Measurements from ENCODE around the gene CORO1C.
"Not testable (repeated sequence)": the region's sequence is repeated elsewhere in the genome, so short reads cannot be mapped to it uniquely, and the experiment has no call there.

Gene CORO1C

GRCh38 chr12:108731105-108731865 lies at the start of gene CORO1C:
CORO1C (minus strand) TSS chr12:108731518; CDS start chr12:108701318, 30,200 bp downstream.
- peak; percentile 84 for DNase-seq (ENCODE audit: low spot score)

GRCh38 chr12:108779998-108780688 lies 48.8 kb upstream of the CORO1C start:
- no peak for DNase-seq (ENCODE audit: low spot score)

- no peak for DNase-seq (ENCODE audit: low spot score)
These were observed 46.7 kb upstream of the CORO1C start for GRCh38 chr12:108778053-108778452.

GRCh38 chr12:108777156-108777555 lies 45.8 kb upstream of the CORO1C start:
- DNase-seq (ENCODE audit: low spot score): no peak

- DNase-seq (ENCODE audit: low spot score): peak; percentile 27
These were observed 42.8 kb upstream of the CORO1C start for GRCh38 chr12:108773798-108774788.

- no peak for DNase-seq (ENCODE audit: low spot score)
These were observed 41.8 kb upstream of the CORO1C start for GRCh38 chr12:108772891-108773797.

GRCh38 chr12:108772247-108772646 lies 40.9 kb upstream of the CORO1C start:
- DNase-seq (ENCODE audit: low spot score): no peak

GRCh38 chr12:108771835-108772234 lies 40.5 kb upstream of the CORO1C start:
- DNase-seq (ENCODE audit: low spot score): not testable (repeated sequence)

GRCh38 chr12:108770963-108771362 lies 39.6 kb upstream of the CORO1C start:
- DNase-seq (ENCODE audit: low spot score): no peak

GRCh38 chr12:108770269-108770829 lies 39.0 kb upstream of the CORO1C start:
- no peak for DNase-seq (ENCODE audit: low spot score)

- peak; percentile 70 for DNase-seq (ENCODE audit: low spot score)
These were observed 37.5 kb upstream of the CORO1C start for GRCh38 chr12:108768591-108769500.

- DNase-seq (ENCODE audit: low spot score): no peak
These were observed 35.0 kb upstream of the CORO1C start for GRCh38 chr12:108766294-108766693.

- DNase-seq (ENCODE audit: low spot score): no peak
These were observed 34.0 kb upstream of the CORO1C start for GRCh38 chr12:108765289-108765764.

- no peak for DNase-seq (ENCODE audit: low spot score)
These were observed 33.4 kb upstream of the CORO1C start for GRCh38 chr12:108764540-108765288.

GRCh38 chr12:108761226-108761625 lies 29.9 kb upstream of the CORO1C start:
- DNase-seq (ENCODE audit: low spot score): no peak

GRCh38 chr12:108759924-108760323 lies 28.6 kb upstream of the CORO1C start:
- DNase-seq (ENCODE audit: low spot score): no peak

GRCh38 chr12:108757856-108758255 lies 26.5 kb upstream of the CORO1C start:
- DNase-seq (ENCODE audit: low spot score): no peak

- no peak for DNase-seq (ENCODE audit: low spot score)
These were observed 25.1 kb upstream of the CORO1C start for GRCh38 chr12:108756421-108756820.

- DNase-seq (ENCODE audit: low spot score): no peak
These were observed 24.2 kb upstream of the CORO1C start for GRCh38 chr12:108755481-108755880.

Data from HuH-7.5 (cell line).